Activated naive CD4-positive, alpha-beta T cell treated with Interleukin-2 at 50 U/mL for 16 hours (primary cell): ENCODE results near the gene BYSL.
"Not testable (repeated sequence)": the region's sequence is repeated elsewhere in the genome, so short reads cannot be mapped to it uniquely, and the experiment has no call there.

Experiments used
- DNase-seq: peaks from one replicate; pipeline ENCODE4 v3.0.0-alpha.2; 2020

BYSL gene

GRCh38 chr6:41942882-41943281, 21.6 kb downstream of the BYSL start:
- not testable (repeated sequence) for DNase-seq

GRCh38 chr6:41943456-41943855, 22.2 kb downstream of the BYSL start:
- DNase-seq, result no peak

GRCh38 chr6:41947581-41948220, 26.4 kb downstream of the BYSL start:
- no peak for DNase-seq

GRCh38 chr6:41954668-41955067, 33.4 kb downstream of the BYSL start:
- no peak for DNase-seq

GRCh38 chr6:41955412-41955811, 34.1 kb downstream of the BYSL start:
- DNase-seq, result no peak

GRCh38 chr6:41957117-41957516, 35.8 kb downstream of the BYSL start:
- DNase-seq, result no peak

- DNase-seq, result peak; percentile 49
Measured at GRCh38 chr6:41958022-41958856, 36.9 kb downstream of the BYSL start.

GRCh38 chr6:41960028-41960427, 38.7 kb downstream of the BYSL start:
- DNase-seq, result no peak

GRCh38 chr6:41963371-41963770, 42.1 kb downstream of the BYSL start:
- DNase-seq, result no peak

GRCh38 chr6:41964201-41964887, 43.0 kb downstream of the BYSL start:
- no peak for DNase-seq

- no peak for DNase-seq
Measured at GRCh38 chr6:41965429-41966213, 44.3 kb downstream of the BYSL start.

- DNase-seq, result no peak
Measured at GRCh38 chr6:41966214-41966920, 45.1 kb downstream of the BYSL start.

GRCh38 chr6:41966961-41967311, 45.6 kb downstream of the BYSL start:
- no peak for DNase-seq

- DNase-seq, result no peak
Measured at GRCh38 chr6:41967312-41968287, 46.3 kb downstream of the BYSL start.

- DNase-seq, result peak; percentile 66
Measured at GRCh38 chr6:41970436-41970846, 49.1 kb downstream of the BYSL start.

GRCh38 chr6:41972826-41973225, 51.5 kb downstream of the BYSL start:
- no peak for DNase-seq

GRCh38 chr6:41974281-41974825, 53.1 kb downstream of the BYSL start:
- no peak for DNase-seq

- no peak for DNase-seq
Measured at GRCh38 chr6:41975276-41975675, 54.0 kb downstream of the BYSL start.

- DNase-seq, result peak; percentile 36
Measured at GRCh38 chr6:41976794-41977484, 55.6 kb downstream of the BYSL start.
